ENCODE results near the gene HPCA. TPM values are rescaled to one million over a fixed set of nuclear protein-coding genes. Genes with fewer than 3 reads are reported as not detected.

The HPCA gene
- total RNA-seq = 0.88 TPM in 1 of 2 replicates, not detected in the other
- 0.24 TPM for polyA plus RNA-seq (2012)

- peak; percentile 76 for DNase-seq (ENCODE audit: low read depth)
These were observed at the start of gene HPCA for GRCh38 chr1:32886004-32886827. TSS of gene HPCA (plus strand) at chr1:32886491. CDS start at chr1:32888899, 2,408 bp downstream.

- DNase-seq (ENCODE audit: low read depth) = no peak
These were observed 37.8 kb upstream of the HPCA start for GRCh38 chr1:32848354-32849063.

- no peak for DNase-seq (ENCODE audit: low read depth)
These were observed 30.3 kb upstream of the HPCA start for GRCh38 chr1:32855861-32856617.

GRCh38 chr1:32858136-32858535 lies 28.2 kb upstream of the HPCA start:
- no peak for DNase-seq (ENCODE audit: low read depth)

- no peak for DNase-seq (ENCODE audit: low read depth)
These were observed 27.5 kb upstream of the HPCA start for GRCh38 chr1:32858791-32859190.

- peak; percentile 90 for DNase-seq (ENCODE audit: low read depth)
These were observed 26.4 kb upstream of the HPCA start for GRCh38 chr1:32859915-32860314.

GRCh38 chr1:32860566-32860965 lies 25.7 kb upstream of the HPCA start:
- no peak for DNase-seq (ENCODE audit: low read depth)

GRCh38 chr1:32861904-32862695 lies 24.2 kb upstream of the HPCA start:
- peak; percentile 76 for DNase-seq (ENCODE audit: low read depth)

GRCh38 chr1:32863218-32863880 lies 22.9 kb upstream of the HPCA start:
- no peak for DNase-seq (ENCODE audit: low read depth)

GRCh38 chr1:32863881-32864245 lies 22.4 kb upstream of the HPCA start:
- DNase-seq (ENCODE audit: low read depth) = no peak

- DNase-seq (ENCODE audit: low read depth) = no peak
These were observed 21.8 kb upstream of the HPCA start for GRCh38 chr1:32864375-32865019.

GRCh38 chr1:32865639-32866405 lies 20.5 kb upstream of the HPCA start:
- DNase-seq (ENCODE audit: low read depth) = no peak

GRCh38 chr1:32867151-32867550 lies 19.1 kb upstream of the HPCA start:
- DNase-seq (ENCODE audit: low read depth) = no peak

GRCh38 chr1:32867671-32868070 lies 18.6 kb upstream of the HPCA start:
- no peak for DNase-seq (ENCODE audit: low read depth)

- no peak for DNase-seq (ENCODE audit: low read depth)
These were observed 18.2 kb upstream of the HPCA start for GRCh38 chr1:32868085-32868484.

GRCh38 chr1:32868806-32869455 lies 17.4 kb upstream of the HPCA start:
- no peak for DNase-seq (ENCODE audit: low read depth)

- DNase-seq (ENCODE audit: low read depth) = peak; percentile 87
These were observed 16.2 kb upstream of the HPCA start for GRCh38 chr1:32869923-32870614.

Measured in myocyte (in vitro differentiated cells).